ENCODE measurements around the gene ALDH3A1.

DNA sequence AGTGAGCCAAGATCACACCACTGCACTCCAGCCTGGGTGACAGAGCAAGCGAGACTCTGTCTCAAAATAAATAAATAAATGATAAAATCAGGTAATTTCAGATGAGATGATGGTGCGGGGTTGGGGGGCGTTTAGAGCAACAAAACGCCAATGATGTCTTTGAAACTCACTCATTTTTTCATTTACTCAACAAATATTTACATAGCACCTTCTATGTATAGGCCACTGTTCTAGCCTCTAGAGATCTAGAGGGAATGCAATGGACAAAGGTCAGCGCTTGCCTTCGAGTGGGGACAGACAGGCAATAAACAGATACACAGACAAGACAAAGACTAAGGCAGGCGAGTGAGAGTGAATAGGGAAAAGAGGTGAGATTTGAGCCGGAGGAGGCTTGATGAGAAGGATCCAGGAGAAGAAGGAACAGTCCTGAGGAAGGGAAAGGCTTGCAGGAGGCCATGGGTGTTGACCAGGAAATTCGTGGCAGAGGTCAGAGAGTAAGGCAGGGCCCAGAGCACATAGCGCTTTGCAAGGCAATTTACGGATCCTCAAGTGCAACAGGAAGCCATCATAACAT is 14.1 kb downstream of the ALDH3A1 start:
- TF ChIP-seq EZH2 (IDR thresholded peaks at IDR 0.05; ENCODE audit: borderline replicate concordance, low read depth, low read length, poor library complexity, severe bottlenecking): no peak
- TF ChIP-seq, protein P1, sequence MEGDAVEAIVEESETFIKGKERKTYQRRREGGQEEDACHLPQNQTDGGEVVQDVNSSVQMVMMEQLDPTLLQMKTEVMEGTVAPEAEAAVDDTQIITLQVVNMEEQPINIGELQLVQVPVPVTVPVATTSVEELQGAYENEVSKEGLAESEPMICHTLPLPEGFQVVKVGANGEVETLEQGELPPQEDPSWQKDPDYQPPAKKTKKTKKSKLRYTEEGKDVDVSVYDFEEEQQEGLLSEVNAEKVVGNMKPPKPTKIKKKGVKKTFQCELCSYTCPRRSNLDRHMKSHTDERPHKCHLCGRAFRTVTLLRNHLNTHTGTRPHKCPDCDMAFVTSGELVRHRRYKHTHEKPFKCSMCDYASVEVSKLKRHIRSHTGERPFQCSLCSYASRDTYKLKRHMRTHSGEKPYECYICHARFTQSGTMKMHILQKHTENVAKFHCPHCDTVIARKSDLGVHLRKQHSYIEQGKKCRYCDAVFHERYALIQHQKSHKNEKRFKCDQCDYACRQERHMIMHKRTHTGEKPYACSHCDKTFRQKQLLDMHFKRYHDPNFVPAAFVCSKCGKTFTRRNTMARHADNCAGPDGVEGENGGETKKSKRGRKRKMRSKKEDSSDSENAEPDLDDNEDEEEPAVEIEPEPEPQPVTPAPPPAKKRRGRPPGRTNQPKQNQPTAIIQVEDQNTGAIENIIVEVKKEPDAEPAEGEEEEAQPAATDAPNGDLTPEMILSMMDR (conservative IDR thresholded peaks at IDR 0.05; ENCODE audit: low read depth, low read length): no peak

All from A673 (cell line).